SK-N-SH (cell line): Measurements from ENCODE around the gene CNTNAP2. TPM values are rescaled to one million over a fixed set of nuclear protein-coding genes. Genes with fewer than 3 reads are reported as not detected.

Experiments used
- CTCF ChIA-PET: fragments of 300-600, 350-600 bp; formaldehyde crosslinking; extraction: SDS; loops from one replicate; lab custom pipeline; 2021; lab: Yijun Ruan, JAX
- POLR2A ChIA-PET: fragments of 350-600 bp; sonication (Branson Sonifier 250); formaldehyde crosslinking; extraction: SDS; loops from one replicate; lab custom pipeline; 2020; ENCODE audit warnings: antibody characterized with exemption, inconsistent platforms; lab: Yijun Ruan, JAX
- DNase-seq: peaks from one replicate; pipeline ENCODE4 v3.0.0; 2012
- H2AFZ ChIP-seq: fragments of 200-600 bp; sonication (generic); 2 replicates; pipeline ENCODE4 v1.8.1; 2016; ENCODE audit warnings: antibody characterized with exemption, mild to moderate bottlenecking, low read depth
- H3F3A ChIP-seq: fragments of 200-600 bp; sonication (generic); replicated peaks from 2 replicates; pipeline ENCODE3; 2016; ENCODE audit warnings: antibody characterized with exemption, mild to moderate bottlenecking; ENCODE audit not compliant: insufficient read depth
- H3K27ac ChIP-seq, 2 experiments: fragments of 200-500 bp in 1 of 2; fragments of 200-600 bp in 1 of 2; sonication (Bioruptor generic) in 1 of 2; sonication (generic), shearing (Covaris generic) in 1 of 2; 2 replicates each; pipeline versions ENCODE4 v1.5.1 to v1.6.1; 2014 to 2016; ENCODE audit warnings: low read depth in 2 of 2, inconsistent platforms in 1 of 2, low read length in 1 of 2, mild to moderate bottlenecking in 1 of 2, mixed read lengths in 1 of 2
- H3K27me3 ChIP-seq: fragments of 200-600 bp; sonication (generic), shearing (Covaris generic); 2 replicates; pipeline ENCODE4 v1.6.1; 2016; ENCODE audit warnings: mixed run types; ENCODE audit not compliant: insufficient read depth
- H3K36me3 ChIP-seq, 2 experiments: fragments of 200-500 bp in 1 of 2; fragments of 200-600 bp in 1 of 2; sonication (Bioruptor generic) in 1 of 2; sonication (generic) in 1 of 2; replicated peaks in 1 of 2; 2 replicates each; pipeline versions ENCODE3 to v1.5.1; 2014 to 2016; ENCODE audit warnings: low read length in 1 of 2, mild to moderate bottlenecking in 1 of 2; ENCODE audit not compliant: insufficient read depth in 2 of 2, control insufficient read depth in 1 of 2
- H3K4me1 ChIP-seq, 2 experiments: fragments of 200-500 bp in 1 of 2; fragments of 200-600 bp in 1 of 2; sonication (Bioruptor generic) in 1 of 2; sonication (generic), shearing (Covaris generic) in 1 of 2; 2 replicates each; pipeline versions ENCODE4 v1.5.1 to v1.6.1; 2014 to 2016; ENCODE audit warnings: low read depth in 1 of 2, low read length in 1 of 2, mixed run types in 1 of 2; ENCODE audit not compliant: insufficient read depth in 2 of 2, control insufficient read depth in 1 of 2
- H3K4me2 ChIP-seq: fragments of 200-600 bp; sonication (generic), shearing (Covaris generic); 2 replicates; pipeline ENCODE4 v1.6.1; 2017; ENCODE audit warnings: mixed run types
- H3K4me3 ChIP-seq, 2 experiments: fragments of 200-500 bp in 1 of 2; fragments of 200-600 bp in 1 of 2; sonication (Bioruptor generic) in 1 of 2; sonication (generic), shearing (Covaris generic) in 1 of 2; 2 replicates each; pipeline versions ENCODE4 v1.5.1 to v1.8.1; 2014 to 2016; ENCODE audit warnings: low read depth in 2 of 2, inconsistent platforms in 1 of 2, low read length in 1 of 2, mild to moderate bottlenecking in 1 of 2, mixed read lengths in 1 of 2, moderate library complexity in 1 of 2
- H3K79me2 ChIP-seq: fragments of 200-600 bp; sonication (generic); 2 replicates; pipeline ENCODE4 v1.8.1; 2017; ENCODE audit warnings: mild to moderate bottlenecking; ENCODE audit not compliant: insufficient read depth
- H3K9ac ChIP-seq: fragments of 200-600 bp; sonication (generic); 2 replicates; pipeline ENCODE4 v1.6.1; 2017; ENCODE audit warnings: mixed run types
- H3K9me2 ChIP-seq: fragments of 200-600 bp; sonication (generic); 2 replicates; pipeline ENCODE4 v1.6.1; 2017; ENCODE audit warnings: mixed run types
- H3K9me3 ChIP-seq: fragments of 200-600 bp; sonication (generic); 2 replicates; pipeline ENCODE4 v1.6.1; 2017; ENCODE audit warnings: mixed run types, mild to moderate bottlenecking, moderate library complexity
- H4K20me1 ChIP-seq: fragments of 200-600 bp; sonication (generic); 2 replicates; pipeline ENCODE4 v1.6.1; 2017; ENCODE audit warnings: mild to moderate bottlenecking, mixed run types; ENCODE audit not compliant: insufficient read depth
- ELF1 ChIP-seq: IDR thresholded peaks from 2 replicates; pipeline ENCODE4 v1.4.0; 2012
- FOSL2 ChIP-seq: IDR thresholded peaks from 2 replicates; pipeline ENCODE4 v1.4.0; 2012; ENCODE audit warnings: low read depth, mild to moderate bottlenecking, moderate library complexity, borderline replicate concordance
- FOXJ3 ChIP-seq: sonication (generic); formaldehyde crosslinking; IDR thresholded peaks from 2 replicates; pipeline ENCODE4 v1.5.1; 2020; ENCODE audit warnings: mild to moderate bottlenecking, missing genetic modification reagents
- FOXM1 ChIP-seq: IDR thresholded peaks from 2 replicates; pipeline ENCODE4 v1.4.0; 2012; ENCODE audit warnings: low read depth, mild to moderate bottlenecking
- GABPA ChIP-seq: IDR thresholded peaks from 2 replicates; pipeline ENCODE4 v1.4.0; 2012; ENCODE audit warnings: low read depth, mild to moderate bottlenecking
- GATA2 ChIP-seq: sonication (generic); formaldehyde crosslinking; IDR thresholded peaks from 2 replicates; pipeline ENCODE4 v1.5.0; 2020; ENCODE audit warnings: mild to moderate bottlenecking, missing genetic modification reagents
- IRF3 ChIP-seq: fragments of 150-350 bp; IDR thresholded peaks from 2 replicates; pipeline ENCODE4 v1.6.1; 2016; ENCODE audit warnings: mild to moderate bottlenecking, low read depth, low read length
- JUND ChIP-seq: IDR thresholded peaks from 2 replicates; pipeline ENCODE4 v1.4.0; 2012
- RAD21 ChIP-seq: IDR thresholded peaks from 2 replicates; pipeline ENCODE4 v1.6.1; 2012; ENCODE audit warnings: mild to moderate bottlenecking, low read length
- RCOR1 ChIP-seq: fragments of 150-350 bp; IDR thresholded peaks from 2 replicates; pipeline ENCODE4 v1.6.1; 2017; ENCODE audit warnings: antibody characterized with exemption, low read length
- REST ChIP-seq: IDR thresholded peaks from 2 replicates; pipeline ENCODE4 v1.6.1; 2012; ENCODE audit warnings: mild to moderate bottlenecking, low read depth, low read length, moderate library complexity
- RFX5 ChIP-seq: IDR thresholded peaks from 2 replicates; pipeline ENCODE4 v1.6.1; 2012; ENCODE audit warnings: mild to moderate bottlenecking, improper control_type of control experiment, low read length
- RXRA ChIP-seq: IDR thresholded peaks from 2 replicates; pipeline ENCODE4 v1.4.0; 2012; ENCODE audit warnings: low read depth, mild to moderate bottlenecking, borderline replicate concordance
- SIN3A ChIP-seq: IDR thresholded peaks from 2 replicates; pipeline ENCODE4 v1.6.1; 2012; ENCODE audit warnings: low read depth, mild to moderate bottlenecking, low read length, moderate library complexity, borderline replicate concordance
- SMC3 ChIP-seq: IDR thresholded peaks from 2 replicates; pipeline ENCODE4 v1.6.1; 2012; ENCODE audit warnings: low read depth, low read length, improper control_type of control experiment
- TCF12 ChIP-seq: IDR thresholded peaks from 2 replicates; pipeline ENCODE4 v1.4.0; 2012
- whole genome bisulfite sequencing: methylation state at CpG from one replicate; pipeline ENCODE4 v1.1.6; 2017; ENCODE audit warnings: low lambda C conversion rate; 5-methylcytosine and 5-hydroxymethylcytosine counted together
- polyA plus RNA-seq, 3 experiments: library from polyadenylated mRNA; depleted of rRNA; stranded (reverse); fragments of >200 nt; gene quantifications; 2 replicates each; pipeline ENCODE4 v1.2.3, GENCODE V29; 2012
- TF ChIP-seq, protein P1 (sequence below): fragments of 200-600 bp; sonication (generic); IDR thresholded peaks from 2 replicates; pipeline ENCODE4 v1.6.1; 2017; ENCODE audit warnings: antibody characterized with exemption, mild to moderate bottlenecking, moderate library complexity
- TF ChIP-seq, protein P2 (sequence below): IDR thresholded peaks from 2 replicates; pipeline ENCODE4 v1.4.0; 2012; ENCODE audit warnings: low read depth, borderline replicate concordance
- TF ChIP-seq, protein P3 (sequence below): IDR thresholded peaks from 2 replicates; pipeline ENCODE4 v1.4.0; 2012; ENCODE audit warnings: low read depth

The CNTNAP2 gene
- polyA plus RNA-seq, 1 of the 3 experiments (the other 2 are of a cell fraction): 3.4 TPM

- no peak for TF ChIP-seq RAD21
- no peak for TF ChIP-seq TCF12
- no peak for TF ChIP-seq GABPA
- TF ChIP-seq RFX5: no peak
- TF ChIP-seq FOXJ3 (CRISPR knock-in tag): no peak
- TF ChIP-seq, protein P1, sequence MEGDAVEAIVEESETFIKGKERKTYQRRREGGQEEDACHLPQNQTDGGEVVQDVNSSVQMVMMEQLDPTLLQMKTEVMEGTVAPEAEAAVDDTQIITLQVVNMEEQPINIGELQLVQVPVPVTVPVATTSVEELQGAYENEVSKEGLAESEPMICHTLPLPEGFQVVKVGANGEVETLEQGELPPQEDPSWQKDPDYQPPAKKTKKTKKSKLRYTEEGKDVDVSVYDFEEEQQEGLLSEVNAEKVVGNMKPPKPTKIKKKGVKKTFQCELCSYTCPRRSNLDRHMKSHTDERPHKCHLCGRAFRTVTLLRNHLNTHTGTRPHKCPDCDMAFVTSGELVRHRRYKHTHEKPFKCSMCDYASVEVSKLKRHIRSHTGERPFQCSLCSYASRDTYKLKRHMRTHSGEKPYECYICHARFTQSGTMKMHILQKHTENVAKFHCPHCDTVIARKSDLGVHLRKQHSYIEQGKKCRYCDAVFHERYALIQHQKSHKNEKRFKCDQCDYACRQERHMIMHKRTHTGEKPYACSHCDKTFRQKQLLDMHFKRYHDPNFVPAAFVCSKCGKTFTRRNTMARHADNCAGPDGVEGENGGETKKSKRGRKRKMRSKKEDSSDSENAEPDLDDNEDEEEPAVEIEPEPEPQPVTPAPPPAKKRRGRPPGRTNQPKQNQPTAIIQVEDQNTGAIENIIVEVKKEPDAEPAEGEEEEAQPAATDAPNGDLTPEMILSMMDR: no peak
- Histone ChIP-seq H2AFZ (no peak overlapping the region), H3K27ac (no peak overlapping the region), H3K4me2 (no peak overlapping the region), H3K9ac (no peak overlapping the region), H3K79me2 (no peaks in the 10 kb centered on the region), H3K9me2 (no peaks in the 10 kb centered on the region), H4K20me1 (no peaks in the 10 kb centered on the region), H3K27me3 (no peaks in the 10 kb centered on the region), H3F3A (no peaks in the 10 kb centered on the region), H3K4me3 (no peak overlapping the region), H3K4me1 (no peaks in the 10 kb centered on the region; a peak in 1 of 4 replicates), H3K36me3 (no peaks in the 10 kb centered on the region), H3K9me3 (no peaks in the 10 kb centered on the region)
- WGBS: 67% methylated on average over 6 of the region's 6 CpGs
- no peak for DNase-seq
- ChIA-PET POLR2A (no interaction called here), CTCF (no interaction called here)
Measured at GRCh38 chr7:148014001-148014400, 1897.4 kb downstream of the CNTNAP2 start.

GRCh38 chr7:148014541-148014940, 1897.9 kb downstream of the CNTNAP2 start:
- H3K9me2 ChIP-seq: no peaks in the 10 kb centered on the region
- WGBS: 52% methylated on average over 4 of the region's 4 CpGs
- no peaks in the 10 kb centered on the region for H3K27me3 ChIP-seq
- no peaks in the 10 kb centered on the region for H3K79me2 ChIP-seq
- no peak overlapping the region for H2AFZ ChIP-seq
- no peak for DNase-seq
- H3K27ac ChIP-seq: no peak overlapping the region
- H3K9ac ChIP-seq: no peak overlapping the region
- H3K4me1 ChIP-seq: no peaks in the 10 kb centered on the region; a peak in 1 of 4 replicates
- POLR2A ChIA-PET: no interaction called here
- H3K4me2 ChIP-seq: no peak overlapping the region
- CTCF ChIA-PET: no interaction called here
- no peaks in the 10 kb centered on the region for H3K36me3 ChIP-seq
- TF ChIP-seq GATA2 (CRISPR knock-in tag) (no peak), FOXM1 (no peak), FOXJ3 (CRISPR knock-in tag) (no peak), SMC3 (no peak), TCF12 (no peak), IRF3 (no peak), RAD21 (no peak), JUND (no peak), RCOR1 (no peak), REST (no peak), RFX5 (no peak), RXRA (no peak), SIN3A (no peak), ELF1 (no peak), FOSL2 (no peak)
- TF ChIP-seq, protein P2, sequence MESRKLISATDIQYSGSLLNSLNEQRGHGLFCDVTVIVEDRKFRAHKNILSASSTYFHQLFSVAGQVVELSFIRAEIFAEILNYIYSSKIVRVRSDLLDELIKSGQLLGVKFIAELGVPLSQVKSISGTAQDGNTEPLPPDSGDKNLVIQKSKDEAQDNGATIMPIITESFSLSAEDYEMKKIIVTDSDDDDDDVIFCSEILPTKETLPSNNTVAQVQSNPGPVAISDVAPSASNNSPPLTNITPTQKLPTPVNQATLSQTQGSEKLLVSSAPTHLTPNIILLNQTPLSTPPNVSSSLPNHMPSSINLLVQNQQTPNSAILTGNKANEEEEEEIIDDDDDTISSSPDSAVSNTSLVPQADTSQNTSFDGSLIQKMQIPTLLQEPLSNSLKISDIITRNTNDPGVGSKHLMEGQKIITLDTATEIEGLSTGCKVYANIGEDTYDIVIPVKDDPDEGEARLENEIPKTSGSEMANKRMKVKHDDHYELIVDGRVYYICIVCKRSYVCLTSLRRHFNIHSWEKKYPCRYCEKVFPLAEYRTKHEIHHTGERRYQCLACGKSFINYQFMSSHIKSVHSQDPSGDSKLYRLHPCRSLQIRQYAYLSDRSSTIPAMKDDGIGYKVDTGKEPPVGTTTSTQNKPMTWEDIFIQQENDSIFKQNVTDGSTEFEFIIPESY: no peak
- TF ChIP-seq, protein P3, sequence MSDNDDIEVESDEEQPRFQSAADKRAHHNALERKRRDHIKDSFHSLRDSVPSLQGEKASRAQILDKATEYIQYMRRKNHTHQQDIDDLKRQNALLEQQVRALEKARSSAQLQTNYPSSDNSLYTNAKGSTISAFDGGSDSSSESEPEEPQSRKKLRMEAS: no peak
- H4K20me1 ChIP-seq: no peaks in the 10 kb centered on the region
- no peaks in the 10 kb centered on the region for H3K9me3 ChIP-seq
- no peaks in the 10 kb centered on the region for H3F3A ChIP-seq
- no peak overlapping the region for H3K4me3 ChIP-seq
